ENCODE results near the gene ASPA. TPM values are rescaled to one million over a fixed set of nuclear protein-coding genes. Genes with fewer than 3 reads are reported as not detected.

Gene ASPA
- polyA plus RNA-seq, 6 donors from 2014 or later, result not detected

- peaks cover 5 to 15% (median 13%) of the 10 kb centered on the region in 3 donors for H3K4me1 Mint-ChIP-seq
- H3K27me3 Mint-ChIP-seq, result peaks cover 11 to 45% (median 18%) of the 10 kb centered on the region in 3 donors
- peaks cover 0 to 4% (median 0%) of the 10 kb centered on the region in 7 donors for H3K9me3 Mint-ChIP-seq
- no peak overlapping the region for H3K4me3 Mint-ChIP-seq
- ATAC-seq (ENCODE audit: low read depth in 2 of 2) (no peak), DNase-seq (no peak)
- H3K27ac Mint-ChIP-seq, result no peak overlapping the region
- peaks cover 0 to 8% of the 10 kb centered on the region in 2 donors for H3K36me3 Mint-ChIP-seq
These were observed 55.7 kb downstream of the ASPA start for GRCh38 chr17:3531266-3532101.

- H3K9me3 Mint-ChIP-seq, result peaks cover 0 to 3% (median 0%) of the 10 kb centered on the region in 7 donors
- no peak overlapping the region for H3K4me3 Mint-ChIP-seq
- peaks cover 5 to 15% (median 13%) of the 10 kb centered on the region in 3 donors for H3K4me1 Mint-ChIP-seq
- peaks cover 0 to 5% of the 10 kb centered on the region in 2 donors for H3K36me3 Mint-ChIP-seq
- no peak overlapping the region for H3K27ac Mint-ChIP-seq
- ATAC-seq (ENCODE audit: low read depth in 2 of 2) (no peak), DNase-seq (no peak)
- H3K27me3 Mint-ChIP-seq, result peaks cover 8 to 40% (median 15%) of the 10 kb centered on the region in 3 donors
These were observed 56.5 kb downstream of the ASPA start for GRCh38 chr17:3532106-3532858.

GRCh38 chr17:3532859-3533142, 57.0 kb downstream of the ASPA start:
- Mint-ChIP-seq H3K4me1 (peaks cover 5 to 15% (median 13%) of the 10 kb centered on the region in 3 donors), H3K27me3 (peaks cover 4 to 35% (median 10%) of the 10 kb centered on the region in 3 donors), H3K27ac (no peak overlapping the region), H3K36me3 (no peaks in the 10 kb centered on the region), H3K9me3 (no peaks in the 10 kb centered on the region), H3K4me3 (peak overlapping the region in 1 of 8 donors; percentile 48)
- DNase-seq (no peak), ATAC-seq (ENCODE audit: low read depth in 2 of 2) (no peak)

- Mint-ChIP-seq H3K36me3 (no peaks in the 10 kb centered on the region), H3K4me1 (peaks cover 5 to 15% (median 13%) of the 10 kb centered on the region in 3 donors), H3K27me3 (peaks cover 4 to 31% (median 9%) of the 10 kb centered on the region in 3 donors), H3K9me3 (no peaks in the 10 kb centered on the region), H3K27ac (no peak overlapping the region), H3K4me3 (no peak overlapping the region)
- DNase-seq (no peak), ATAC-seq (ENCODE audit: low read depth in 2 of 2) (no peak)
These were observed 58.0 kb downstream of the ASPA start for GRCh38 chr17:3533752-3534151.

- H3K27me3 Mint-ChIP-seq, result peaks cover 4 to 24% (median 9%) of the 10 kb centered on the region in 3 donors
- peak in 1 of 2 donors; percentile 23 for ATAC-seq (ENCODE audit: low read depth in 2 of 2)
- peaks cover 5 to 13% (median 13%) of the 10 kb centered on the region in 3 donors for H3K4me1 Mint-ChIP-seq
- DNase-seq, result no peak
- H3K27ac Mint-ChIP-seq, result peak overlapping the region in 1 of 6 donors; percentile 49
- H3K36me3 Mint-ChIP-seq, result no peaks in the 10 kb centered on the region
- H3K4me3 Mint-ChIP-seq, result peak overlapping the region in 5 of 8 donors; percentile 13 to 54 (median 37)
- no peaks in the 10 kb centered on the region for H3K9me3 Mint-ChIP-seq
These were observed 59.1 kb downstream of the ASPA start for GRCh38 chr17:3534881-3535252.

GRCh38 chr17:3535253-3535995, 59.6 kb downstream of the ASPA start:
- H3K27ac Mint-ChIP-seq, result peak overlapping the region in 3 of 6 donors; percentile 30 to 66 (median 38)
- H3K4me3 Mint-ChIP-seq, result peak overlapping the region in 7 of 8 donors; percentile 10 to 69 (median 54)
- H3K27me3 Mint-ChIP-seq, result peaks cover 4 to 24% (median 9%) of the 10 kb centered on the region in 3 donors
- DNase-seq (peak; percentile 33), ATAC-seq (ENCODE audit: low read depth in 2 of 2) (peak; percentile 77 to 78)
- H3K4me1 Mint-ChIP-seq, result peaks cover 5 to 13% (median 13%) of the 10 kb centered on the region in 3 donors
- H3K9me3 Mint-ChIP-seq, result no peaks in the 10 kb centered on the region
- H3K36me3 Mint-ChIP-seq, result no peaks in the 10 kb centered on the region

GRCh38 chr17:3536716-3537115, 60.9 kb downstream of the ASPA start:
- Mint-ChIP-seq H3K4me3 (peak overlapping the region in 1 of 8 donors; percentile 20), H3K27ac (peak overlapping the region in 3 of 6 donors; percentile 44 to 92 (median 52)), H3K27me3 (peaks cover 4 to 29% (median 9%) of the 10 kb centered on the region in 3 donors), H3K36me3 (no peaks in the 10 kb centered on the region), H3K4me1 (peaks cover 5 to 13% (median 13%) of the 10 kb centered on the region in 3 donors), H3K9me3 (no peaks in the 10 kb centered on the region)
- DNase-seq (no peak), ATAC-seq (ENCODE audit: low read depth in 2 of 2) (no peak)

- ATAC-seq (ENCODE audit: low read depth in 2 of 2), result no peak
- no peak for DNase-seq
- Mint-ChIP-seq H3K27ac (no peak overlapping the region), H3K27me3 (peaks cover 7 to 37% (median 15%) of the 10 kb centered on the region in 3 donors), H3K4me3 (no peak overlapping the region), H3K4me1 (peaks cover 0 to 8% (median 3%) of the 10 kb centered on the region in 3 donors), H3K9me3 (no peaks in the 10 kb centered on the region), H3K36me3 (no peaks in the 10 kb centered on the region)
These were observed 64.2 kb downstream of the ASPA start for GRCh38 chr17:3539881-3540540.

GRCh38 chr17:3542410-3543088, 66.8 kb downstream of the ASPA start:
- ATAC-seq (ENCODE audit: low read depth in 2 of 2) (no peak), DNase-seq (no peak)
- Mint-ChIP-seq H3K36me3 (no peaks in the 10 kb centered on the region), H3K4me1 (no peaks in the 10 kb centered on the region), H3K27me3 (peaks cover 7 to 27% (median 15%) of the 10 kb centered on the region in 3 donors), H3K9me3 (no peaks in the 10 kb centered on the region), H3K4me3 (peak overlapping the region in 1 of 8 donors; percentile 69), H3K27ac (no peak overlapping the region)

GRCh38 chr17:3543453-3543852, 67.7 kb downstream of the ASPA start:
- Mint-ChIP-seq H3K9me3 (no peaks in the 10 kb centered on the region), H3K27me3 (peaks cover 7 to 23% (median 15%) of the 10 kb centered on the region in 3 donors), H3K36me3 (no peaks in the 10 kb centered on the region), H3K27ac (no peak overlapping the region), H3K4me1 (no peaks in the 10 kb centered on the region), H3K4me3 (no peak overlapping the region)
- no peak for ATAC-seq (ENCODE audit: low read depth in 2 of 2)
- no peak for DNase-seq

- peaks cover 0 to 2% (median 0%) of the 10 kb centered on the region in 7 donors for H3K9me3 Mint-ChIP-seq
- H3K36me3 Mint-ChIP-seq, result no peaks in the 10 kb centered on the region
- ATAC-seq (ENCODE audit: low read depth in 2 of 2) (no peak), DNase-seq (no peak)
- H3K27me3 Mint-ChIP-seq, result peaks cover 12 to 23% (median 19%) of the 10 kb centered on the region in 3 donors
- no peaks in the 10 kb centered on the region for H3K4me1 Mint-ChIP-seq
- H3K27ac Mint-ChIP-seq, result no peak overlapping the region
- H3K4me3 Mint-ChIP-seq, result no peak overlapping the region
These were observed 68.6 kb downstream of the ASPA start for GRCh38 chr17:3544365-3544764.

GRCh38 chr17:3545151-3545550, 69.4 kb downstream of the ASPA start:
- Mint-ChIP-seq H3K27me3 (peaks cover 19 to 29% (median 26%) of the 10 kb centered on the region in 3 donors), H3K9me3 (peaks cover 0 to 8% (median 0%) of the 10 kb centered on the region in 7 donors), H3K4me3 (no peak overlapping the region), H3K36me3 (no peaks in the 10 kb centered on the region), H3K27ac (no peak overlapping the region), H3K4me1 (no peaks in the 10 kb centered on the region)
- ATAC-seq (ENCODE audit: low read depth in 2 of 2) (no peak), DNase-seq (no peak)

Data from naive B cell (primary cell).